Anterior cingulate cortex (tissue), 58 donors: Measurements from ENCODE around the gene HLTF.

Experiments
- DNase-seq, 58 donors: peaks; one replicate each; lab custom pipeline; 2025; lab: John Stamatoyannopoulos, UW

The HLTF gene

DNA sequence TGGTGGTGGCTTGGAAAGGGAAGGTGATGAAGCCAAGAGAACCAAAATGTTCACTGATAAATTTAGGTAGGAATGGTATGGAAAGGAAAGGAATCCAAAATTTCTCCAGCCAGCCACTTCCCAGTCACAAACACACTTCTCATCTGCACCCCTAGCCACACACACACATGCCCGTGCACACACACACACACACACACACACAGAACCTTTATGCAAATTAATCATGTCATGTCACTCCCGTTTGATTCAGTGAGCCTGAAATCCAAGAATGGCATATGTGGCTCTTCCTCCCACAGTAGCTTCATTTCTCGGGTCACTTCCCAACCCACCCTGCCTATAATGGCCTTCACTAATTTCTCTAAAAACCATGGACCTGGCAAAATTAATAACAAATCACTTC lies 3.1 kb upstream of the HLTF start:
- DNase-seq = no peak

DNA sequence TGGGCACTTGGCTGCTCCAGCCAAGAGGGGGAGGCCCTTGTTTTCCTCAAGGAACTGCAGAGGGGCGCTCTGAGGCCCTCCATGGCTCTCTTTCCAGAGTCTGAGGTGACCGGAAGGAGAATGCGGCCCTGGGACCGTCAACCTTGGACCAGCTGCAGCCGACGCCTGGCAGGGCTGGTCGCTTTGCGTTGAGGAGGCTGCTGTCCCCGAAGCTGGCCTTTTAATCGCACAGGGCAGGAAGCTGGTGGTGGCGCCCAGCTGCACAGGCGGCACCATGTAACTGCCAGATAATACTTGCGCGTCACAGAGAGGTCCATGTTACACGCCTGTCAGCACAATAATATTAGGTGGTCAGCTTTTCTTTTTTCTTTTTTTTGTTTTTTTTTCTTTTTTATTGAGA lies 875 bp upstream of the HLTF start:
- DNase-seq = peak in 2 of 58 donors; percentile 5 to 8

DNA sequence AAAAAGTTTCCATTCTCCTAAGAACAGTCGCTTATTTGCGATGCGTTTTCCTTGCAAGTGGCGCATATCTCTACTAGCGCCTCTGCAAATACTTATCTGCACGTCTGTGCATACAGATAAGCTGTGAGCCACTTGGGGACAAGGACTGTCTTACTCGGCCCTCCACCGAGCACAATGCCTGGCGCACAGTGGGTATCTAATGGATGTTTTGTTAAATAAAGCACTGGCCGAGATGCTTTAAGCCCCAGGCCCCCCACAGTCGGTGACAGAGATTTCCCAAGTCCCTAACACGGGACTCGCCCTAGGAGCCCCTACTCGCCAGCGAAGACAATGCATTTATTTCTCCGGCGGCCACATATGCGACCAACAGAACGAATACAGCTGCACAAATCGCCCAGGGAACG lies 503 bp downstream of the HLTF start:
- DNase-seq = peak in 19 of 58 donors; percentile 18 to 71 (median 50)

DNA sequence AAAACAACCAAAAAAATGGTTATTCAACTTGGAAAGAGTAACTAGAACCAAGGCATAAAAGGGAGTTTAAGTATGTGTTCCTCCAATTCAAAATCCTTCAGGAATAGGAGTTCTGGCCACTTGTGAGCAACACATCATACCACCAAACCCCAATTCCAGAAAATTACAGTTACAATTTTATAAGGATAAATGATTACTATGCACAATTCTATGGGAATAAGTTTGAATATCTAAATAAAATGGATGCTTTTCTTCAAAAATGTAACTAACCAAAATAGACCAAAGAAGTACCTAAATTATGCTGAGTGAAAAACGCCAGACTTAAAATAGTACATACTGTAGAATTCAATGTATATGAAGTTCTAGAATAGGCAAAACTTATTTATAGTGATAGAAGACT lies 4.6 kb downstream of the HLTF start:
- no peak for DNase-seq

DNA sequence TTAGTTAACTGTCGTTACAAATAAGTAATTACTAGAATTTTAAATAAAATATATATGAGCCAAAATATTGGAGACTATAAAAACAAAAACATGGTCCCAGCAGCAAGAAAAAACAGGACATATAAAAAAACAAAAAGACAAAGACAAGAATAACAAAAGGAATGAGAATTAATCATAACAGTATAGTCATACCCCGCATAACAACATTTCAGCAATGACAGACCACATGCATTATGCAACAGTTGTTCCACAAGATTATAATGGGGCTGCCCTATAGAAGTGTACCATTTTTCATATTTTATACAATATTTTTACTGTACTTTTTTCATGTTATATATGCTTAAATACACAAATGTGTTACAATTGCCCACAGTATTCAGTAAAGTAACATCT lies 5.6 kb downstream of the HLTF start:
- no peak for DNase-seq

DNA sequence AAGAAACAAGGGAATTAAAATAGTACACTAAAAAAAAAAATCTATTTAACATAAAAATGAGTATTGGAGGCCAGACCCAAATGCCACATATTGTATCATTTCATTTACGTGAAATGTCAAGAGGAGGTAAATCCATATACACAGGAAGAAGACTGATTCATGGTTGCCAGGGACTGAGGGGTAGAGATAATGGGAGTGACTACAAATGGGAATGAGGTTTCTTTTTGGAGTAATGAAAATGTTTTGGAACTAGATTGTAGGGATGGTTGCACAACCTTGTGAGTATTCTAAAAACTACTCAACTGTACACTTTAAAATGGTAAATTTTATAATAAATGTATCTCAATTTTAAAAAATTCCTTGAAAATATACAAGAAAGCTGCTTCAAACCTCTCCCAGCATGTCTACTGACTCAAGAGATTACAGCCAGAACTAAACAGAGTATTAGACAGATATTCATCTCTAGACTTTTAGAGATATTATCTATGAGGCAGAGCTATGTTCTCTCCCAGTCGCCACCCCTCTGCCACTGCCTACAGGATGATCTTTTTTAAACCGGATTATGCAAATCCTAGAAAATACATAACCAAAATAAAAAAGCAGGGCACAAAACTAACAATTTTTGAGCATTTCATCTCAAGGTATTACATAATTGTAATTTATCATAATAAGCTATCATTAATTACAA lies 6.2 kb downstream of the HLTF start:
- DNase-seq = no peak

DNA sequence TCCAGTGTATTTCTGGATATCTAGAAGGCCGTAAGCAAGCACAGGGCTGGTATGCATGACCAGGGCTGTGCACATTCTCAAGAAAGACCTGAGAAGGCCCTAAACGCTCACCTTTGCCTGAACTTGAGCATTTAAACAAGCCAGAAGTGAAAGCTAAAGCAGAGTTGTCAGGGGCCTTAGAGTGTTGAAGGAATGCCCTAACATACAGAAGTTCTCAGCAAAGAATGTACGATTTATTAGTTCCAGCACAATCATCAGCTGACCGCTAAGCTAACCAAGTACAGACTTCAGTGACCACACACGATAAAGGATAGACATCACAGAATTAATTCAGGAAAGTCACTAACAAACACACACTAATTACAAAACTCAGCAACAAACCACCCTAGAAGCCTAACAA lies 8.7 kb downstream of the HLTF start:
- DNase-seq = no peak

DNA sequence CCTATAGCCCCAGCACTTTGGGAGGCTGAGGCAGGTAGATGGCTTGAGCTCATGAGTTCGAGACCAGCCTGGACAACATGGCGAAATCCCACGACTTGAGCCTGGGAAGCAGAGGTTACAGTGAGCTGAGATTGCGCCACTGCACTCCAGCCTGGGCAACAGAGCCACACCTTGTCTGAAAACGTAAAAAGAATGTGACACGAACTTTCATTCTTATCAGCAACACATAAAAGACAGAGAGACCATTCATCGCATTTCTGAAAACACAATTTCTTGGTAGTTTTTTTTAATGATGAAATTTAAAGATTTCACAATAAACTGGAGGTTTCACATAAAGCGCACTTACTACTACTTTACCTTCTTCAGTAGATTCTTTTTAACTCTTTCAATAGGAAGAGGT lies 18.4 kb downstream of the HLTF start:
- DNase-seq = no peak

DNA sequence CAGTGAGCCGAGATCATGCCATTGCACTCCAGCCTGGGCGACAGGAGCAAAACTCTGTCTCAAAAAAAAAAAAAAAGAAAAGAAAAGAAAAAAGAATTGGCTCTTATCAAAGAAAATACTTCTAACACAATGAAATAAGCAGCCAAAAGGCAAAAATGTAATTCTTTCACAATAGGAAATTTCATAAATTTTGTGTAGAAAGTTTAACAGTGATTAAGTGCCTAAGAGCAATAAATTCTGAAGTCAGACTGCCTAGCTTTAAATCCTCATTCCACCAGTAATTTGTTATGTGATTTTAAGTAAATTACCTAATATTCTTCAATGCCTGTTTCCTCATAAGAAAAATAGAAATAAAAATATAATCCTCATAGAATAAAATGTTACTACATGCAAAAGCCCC lies 24.6 kb downstream of the HLTF start:
- DNase-seq = no peak

DNA sequence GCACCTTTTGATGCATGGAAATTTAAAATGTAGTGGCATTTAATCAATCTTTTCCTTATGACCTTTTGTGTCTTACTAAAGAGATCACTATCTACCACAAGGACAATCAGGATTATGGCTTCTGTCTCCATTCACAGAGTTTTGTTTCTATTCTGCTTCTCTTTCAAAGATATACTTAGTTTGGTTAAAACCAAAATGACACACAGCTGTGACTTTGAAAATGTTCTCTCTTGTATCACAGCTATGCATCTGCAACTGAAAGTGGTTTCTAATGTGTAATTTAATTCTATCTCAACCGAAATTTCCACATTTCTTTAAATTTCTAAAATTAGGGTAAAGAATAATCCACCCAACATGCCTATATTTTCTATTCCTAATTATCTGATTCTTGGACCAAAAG lies 27.7 kb downstream of the HLTF start:
- DNase-seq = no peak

DNA sequence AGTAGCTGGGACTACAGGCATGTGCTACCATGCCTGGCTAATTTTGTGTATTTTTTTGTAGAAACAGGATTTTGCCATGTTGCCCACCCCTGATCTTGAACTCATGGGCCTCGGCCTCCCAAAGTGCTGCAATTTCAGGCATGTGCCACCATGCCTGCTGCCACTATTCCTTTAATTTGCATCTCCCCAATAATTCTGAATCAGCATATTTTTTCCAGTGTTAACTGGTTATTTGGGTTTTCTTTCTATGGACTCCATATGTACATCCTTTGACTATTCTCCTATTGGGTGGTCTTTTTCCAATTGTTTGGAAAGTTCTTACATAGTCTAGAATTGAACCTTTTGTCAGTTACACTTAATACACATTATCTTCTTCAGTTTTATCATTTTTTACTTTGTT lies 28.1 kb downstream of the HLTF start:
- no peak for DNase-seq

DNA sequence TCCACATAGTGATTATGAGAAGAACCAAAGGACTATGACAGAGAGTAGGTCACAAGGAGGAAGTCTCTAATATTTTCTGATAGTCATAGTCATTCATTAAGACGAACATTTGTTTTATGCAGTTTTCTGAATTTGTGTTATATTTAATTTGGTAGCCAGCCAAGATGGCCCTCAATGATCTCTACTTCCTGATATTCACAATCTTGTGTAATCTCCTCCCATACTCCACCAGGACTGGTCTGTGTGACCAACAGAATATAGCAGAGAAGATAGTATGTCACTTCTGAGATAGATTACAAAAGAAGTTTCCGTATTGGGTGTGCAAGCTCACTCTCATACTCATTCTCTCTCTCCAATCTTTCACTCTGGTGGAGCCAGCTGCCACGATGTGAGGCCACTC lies 30.8 kb downstream of the HLTF start:
- DNase-seq = no peak

DNA sequence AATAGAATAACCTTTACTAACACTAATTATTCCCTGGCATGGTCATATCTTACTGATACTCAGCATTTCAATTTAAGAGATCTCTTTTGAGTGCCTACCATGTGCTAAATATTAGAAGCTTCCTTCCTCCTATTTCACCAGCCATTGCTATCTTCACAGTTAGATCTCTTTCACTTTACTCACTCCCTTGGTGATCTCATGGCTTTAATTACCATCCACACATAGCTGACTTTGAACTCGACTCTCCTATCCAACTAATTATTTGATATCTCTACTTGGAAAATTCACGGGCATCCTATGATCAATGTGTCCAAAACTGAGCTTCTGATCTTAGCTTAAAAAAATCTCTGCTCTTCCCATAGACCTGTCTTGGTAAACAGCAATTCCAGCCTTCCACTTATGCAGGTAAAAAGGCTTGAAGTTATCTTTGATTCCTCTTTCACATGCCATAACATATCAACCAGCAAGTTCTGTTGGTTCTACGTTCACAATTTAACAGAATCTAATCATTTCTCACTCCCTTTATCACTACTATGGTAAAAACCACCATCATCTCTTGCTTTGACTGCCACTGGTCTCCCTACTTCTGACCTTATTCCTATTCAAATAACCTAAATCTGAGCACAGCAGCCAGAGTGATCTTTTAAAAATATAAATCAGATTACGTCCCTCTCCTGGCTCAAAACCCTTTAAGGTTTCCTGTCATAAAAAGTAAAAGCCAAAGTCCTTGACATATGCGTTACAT lies 41.8 kb downstream of the HLTF start:
- no peak for DNase-seq

DNA sequence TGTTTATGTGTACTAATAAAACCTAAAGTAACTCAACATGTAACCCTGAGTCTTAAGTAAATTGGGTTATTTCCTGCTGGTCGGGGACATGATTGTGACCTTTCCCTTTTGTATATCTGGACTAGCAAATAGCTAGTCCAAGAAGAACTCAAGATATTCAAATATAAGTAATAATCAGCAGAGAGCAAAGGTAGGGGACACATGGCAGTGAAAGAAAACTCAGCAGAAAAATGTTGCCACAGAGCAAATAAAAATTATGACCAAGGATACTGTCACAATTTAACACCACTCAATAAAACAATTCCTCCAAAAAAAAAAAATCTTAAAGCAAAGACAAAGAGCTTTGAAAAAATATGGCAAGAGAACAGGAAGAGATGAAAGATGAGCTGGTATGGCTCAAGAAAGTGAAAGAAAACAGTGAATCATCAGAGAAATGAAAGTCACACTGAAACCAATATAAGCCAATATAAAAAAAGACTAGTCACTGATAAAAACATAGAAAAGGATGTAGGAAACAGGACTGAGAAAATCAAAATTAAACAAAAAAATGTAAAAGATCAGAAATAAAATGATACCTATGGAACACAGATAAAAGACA lies 43.4 kb downstream of the HLTF start:
- DNase-seq = no peak

DNA sequence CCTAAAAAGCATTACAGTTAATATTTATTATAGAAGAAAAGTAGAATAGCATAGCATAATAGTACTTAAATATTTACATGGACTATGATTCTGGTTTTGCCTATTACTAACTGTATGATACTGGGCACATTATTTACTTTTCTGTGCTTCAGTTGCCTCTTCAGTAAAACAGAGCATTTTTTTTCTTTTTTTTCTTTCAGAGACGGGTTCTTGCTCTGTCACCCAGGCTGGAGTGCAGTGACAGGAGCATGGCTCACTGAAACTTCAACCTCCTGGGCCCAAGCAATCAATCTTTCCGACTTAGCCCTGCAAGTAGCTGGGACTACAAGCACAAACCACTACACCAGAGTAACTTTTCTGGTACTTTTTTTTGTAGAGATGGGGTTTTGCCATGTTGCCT lies 48.0 kb downstream of the HLTF start:
- no peak for DNase-seq

DNA sequence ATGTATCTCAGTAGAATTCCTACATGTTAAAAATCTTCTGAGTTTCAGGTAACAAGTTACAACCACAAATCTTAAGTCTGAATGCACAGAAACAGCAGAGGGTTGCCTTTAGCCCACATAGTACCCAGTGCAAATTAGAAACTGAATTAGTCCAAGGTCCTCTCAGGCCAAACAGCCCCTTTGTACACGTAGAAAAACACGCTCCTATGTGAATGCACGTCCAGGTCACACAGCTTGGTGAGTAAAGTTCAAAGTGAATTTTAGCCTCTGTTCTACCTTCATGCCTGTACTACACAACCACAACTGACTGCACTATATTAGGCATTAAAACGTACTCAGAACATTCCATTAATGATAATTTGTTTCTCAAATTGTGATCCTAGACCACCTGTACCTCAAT lies 48.6 kb downstream of the HLTF start:
- no peak for DNase-seq

DNA sequence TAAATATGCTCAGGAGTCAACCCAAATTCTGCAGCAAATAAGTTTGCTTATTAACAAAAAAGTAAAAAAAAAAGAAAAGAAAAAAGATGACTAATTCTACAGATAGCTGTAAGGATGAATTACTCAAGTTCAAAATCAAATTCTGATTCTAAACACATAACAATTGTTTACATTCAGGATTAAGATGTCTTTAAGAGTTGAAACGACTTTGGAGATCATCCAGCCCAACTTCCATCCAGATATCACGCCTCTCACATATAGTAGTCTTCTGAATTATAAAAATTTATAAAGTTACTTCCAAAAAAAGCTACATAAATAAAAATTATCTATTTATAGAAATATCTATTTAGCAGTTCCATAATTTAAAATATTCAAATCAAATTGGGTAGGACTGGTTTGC lies 55.2 kb downstream of the HLTF start:
- DNase-seq = no peak

DNA sequence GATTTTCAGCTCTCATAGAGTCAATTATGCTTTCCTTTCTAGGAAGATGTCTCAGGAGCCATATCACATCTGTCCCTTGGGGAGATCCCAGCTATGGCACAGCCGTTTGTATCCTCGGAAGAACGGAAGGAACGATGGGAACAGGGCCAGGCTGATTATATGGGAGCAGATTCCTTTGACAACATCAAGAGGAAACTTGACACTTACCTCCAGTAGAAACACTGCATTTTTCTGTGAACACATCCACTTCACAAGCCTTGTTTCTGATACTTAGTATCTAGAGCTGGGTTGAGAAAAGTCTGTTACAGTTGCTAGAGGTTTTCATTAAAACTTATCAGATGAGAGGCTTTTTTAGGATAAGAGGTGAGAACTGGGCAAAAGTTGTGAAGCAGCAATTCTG lies 59.6 kb downstream of the HLTF start:
- peak in 1 of 58 donors; percentile 7 for DNase-seq

DNA sequence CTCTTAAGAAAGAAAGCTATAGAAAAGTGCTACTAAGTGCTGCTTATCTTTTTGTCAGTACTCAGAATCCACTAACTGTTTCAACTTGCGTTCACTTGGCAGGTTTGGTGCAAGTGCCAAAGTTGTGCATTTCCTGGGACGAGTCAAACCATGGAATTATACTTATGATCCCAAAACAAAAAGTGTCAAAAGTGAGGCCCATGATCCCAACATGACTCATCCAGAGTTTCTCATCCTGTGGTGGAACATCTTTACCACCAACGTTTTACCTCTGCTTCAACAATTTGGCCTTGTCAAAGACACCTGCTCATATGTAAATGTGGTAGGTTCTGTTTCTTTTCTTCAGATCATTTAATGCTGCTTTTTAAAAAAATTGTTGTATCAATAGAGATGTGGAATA lies 62.4 kb downstream of the HLTF start:
- no peak for DNase-seq

DNA sequence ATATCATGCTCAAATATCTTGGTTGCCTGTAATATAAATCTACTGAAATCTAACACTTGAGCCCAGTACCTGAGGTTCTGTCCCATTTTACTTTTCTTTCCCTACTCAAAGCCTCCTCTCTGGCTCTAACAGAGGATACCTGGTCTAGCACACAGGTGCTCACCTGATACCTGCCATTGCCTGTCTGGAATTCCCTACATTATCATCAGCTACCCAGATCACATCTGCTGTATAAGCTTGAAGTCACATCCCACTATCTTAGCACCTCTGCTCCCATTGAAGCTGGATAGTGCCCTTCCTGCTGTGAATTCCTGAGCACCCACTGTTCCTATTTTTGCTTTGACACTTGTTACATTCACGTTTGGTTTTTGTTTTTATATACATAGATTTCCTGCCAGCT lies 64.5 kb downstream of the HLTF start:
- no peak for DNase-seq

DNA sequence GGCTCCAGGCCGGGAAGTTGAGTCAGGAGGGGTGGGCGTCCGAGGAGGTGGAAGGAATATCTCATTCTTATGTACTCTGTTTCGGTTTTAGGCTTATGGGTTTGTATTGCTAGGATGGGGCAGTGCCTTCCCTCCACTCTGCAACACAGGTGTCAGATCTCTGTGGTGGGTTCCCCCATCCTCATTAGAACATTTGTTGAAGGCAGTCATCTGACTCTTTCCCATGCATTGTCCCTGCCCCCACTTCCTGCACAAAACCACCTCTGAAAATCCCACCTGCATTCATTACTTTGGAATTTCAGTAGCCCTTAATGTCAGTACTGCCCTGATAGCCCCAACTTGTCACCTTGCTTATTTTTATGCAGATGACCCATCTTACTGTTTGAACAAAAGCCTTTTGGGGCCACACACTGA lies 65.5 kb downstream of the HLTF start:
- DNase-seq = no peak
